ENCODE measurements around the gene PLEKHG4B. TPM values are rescaled to one million over a fixed set of nuclear protein-coding genes. Genes with fewer than 3 reads are reported as not detected.

Gene PLEKHG4B
- total and polyA plus RNA-seq, 2 of the 4 experiments (the other 2 are of a cell fraction) = 1.1 TPM

- no peak overlapping the region for H2BK5ac ChIP-seq (ENCODE audit: low read depth, low read length, poor library complexity, severe bottlenecking)
- no peak overlapping the region for H2AK9ac ChIP-seq (replicated peaks; ENCODE audit: low read depth, low read length, poor library complexity)
- dilution Hi-C loops (cut with HindIII; ENCODE audit: low sequenced_read_pairs, unreplicated experiment) (no loop called here), intact Hi-C loops (cut with micrococcal nuclease) (no loop called here), in situ Hi-C loops (cut with MboI; ENCODE audit: low sequenced_read_pairs) (no loop called here)
- H3K4ac ChIP-seq (ENCODE audit: low read depth, low read length) = no peak overlapping the region
- no peak overlapping the region for H3K9ac ChIP-seq (ENCODE audit: low read depth, low read length)
- H3K23ac ChIP-seq (ENCODE audit: low read depth, low read length) = no peak overlapping the region
- POLR2A ChIA-PET (ENCODE audit: unreplicated experiment) = no interaction called here
- H3K14ac ChIP-seq (replicated peaks; ENCODE audit: low read depth, low read length) = no peak overlapping the region
- H2BK20ac ChIP-seq (ENCODE audit: low read depth, low read length) = no peak overlapping the region
- H3K18ac ChIP-seq (ENCODE audit: low read depth, low read length) = no peak overlapping the region
- H2AK5ac ChIP-seq (ENCODE audit: low read depth, low read length) = no peak overlapping the region
- H4K20me1 ChIP-seq (ENCODE audit: insufficient read depth, low read length) = no peaks in the 10 kb centered on the region
- H3K4me2 ChIP-seq (ENCODE audit: low read depth, low read length) = no peak overlapping the region
- H4K8ac ChIP-seq (ENCODE audit: low read depth in 2 of 2, low read length in 2 of 2) = no peak overlapping the region
- no peak overlapping the region for H3K56ac ChIP-seq (ENCODE audit: extremely low read depth, insufficient read depth, low read length)
- BruUV-seq (replicated peaks) = no TSS peak
- no peak overlapping the region for H3K27ac ChIP-seq (ENCODE audit: insufficient read depth, low read length)
- no peak overlapping the region for H2BK120ac ChIP-seq (ENCODE audit: low read depth, low read length)
- H3K4me1 ChIP-seq (ENCODE audit: control insufficient read depth, insufficient read depth, low read length) = peaks cover 16% of the 10 kb centered on the region
- peaks cover 20% of the 10 kb centered on the region; the same call in 1 of the 2 replicates for H3K9me1 ChIP-seq (ENCODE audit: insufficient read depth, low read length)
- no peak overlapping the region for H2BK15ac ChIP-seq (ENCODE audit: low read depth, low read length)
- no peaks in the 10 kb centered on the region for H3K79me1 ChIP-seq (ENCODE audit: low read depth in 1 of 2, low read length in 2 of 2)
- no peak for ATAC-seq (ENCODE audit: low read depth)
- TF ChIP-seq RFX5 (IDR thresholded peaks at IDR 0.05; ENCODE audit: low read depth, low read length) (no peak), CEBPB (IDR thresholded peaks at IDR 0.05; ENCODE audit: low read depth, low read length) (no peak), RCOR1 (IDR thresholded peaks at IDR 0.05; ENCODE audit: insufficient replicate concordance, low read length) (no peak), CHD1 (IDR thresholded peaks at IDR 0.05; ENCODE audit: low read depth, low read length) (no peak), RAD21 (IDR thresholded peaks at IDR 0.05; ENCODE audit: low read length) (no peak)
- no peak overlapping the region for H2AFZ ChIP-seq (replicated peaks; ENCODE audit: low read length, poor library complexity)
- no peak overlapping the region for H4K91ac ChIP-seq (ENCODE audit: insufficient read depth, low read depth, low read length)
- DNase-seq = no peak
- H3K36me3 ChIP-seq (ENCODE audit: control insufficient read depth, insufficient read depth, low read length) = no peaks in the 10 kb centered on the region
- no peak overlapping the region for H4K5ac ChIP-seq (ENCODE audit: low read depth, low read length)
- no peaks in the 10 kb centered on the region for H3K27me3 ChIP-seq (ENCODE audit: control insufficient read depth, insufficient read depth, low read length)
- H3K9me3 ChIP-seq (ENCODE audit: control insufficient read depth, insufficient read depth, low read length) = no peaks in the 10 kb centered on the region
- CTCF ChIA-PET = no interaction called here
- no peak overlapping the region for H3K4me3 ChIP-seq (ENCODE audit: insufficient read depth, low read depth, low read length)
- 96% methylated on average over 10 of the region's 23 CpGs; no CpG with 5 or more reads in 1 of the 2 experiments for WGBS, 2 experiments (ENCODE audit: extremely low coverage in 2 of 2, insufficient read length in 1 of 2)
Measured at GRCh38 chr5:162565-163337, 70.8 kb downstream of the PLEKHG4B start.

Data from IMR-90 (cell line).